ENCODE data around the gene CHRM5.

Gene CHRM5

DNA sequence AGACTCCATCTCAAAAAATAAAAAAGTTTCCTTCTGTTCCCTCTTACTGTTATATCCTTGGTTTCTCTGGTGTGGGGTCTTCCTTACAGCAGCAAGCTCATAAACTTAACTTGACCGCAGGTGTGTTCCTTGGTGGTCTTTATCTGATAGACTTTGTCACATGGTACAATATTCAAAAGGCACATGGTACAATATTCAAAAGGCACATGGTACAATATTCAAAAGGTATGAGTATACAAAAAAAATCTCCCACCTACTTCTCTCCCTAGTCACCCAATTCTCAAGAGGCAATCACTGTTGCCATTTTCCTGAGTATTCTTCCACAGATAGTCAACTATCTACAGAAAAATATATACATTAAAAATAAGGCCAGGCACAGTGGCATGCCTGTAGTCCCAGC lies 138.1 kb downstream of the CHRM5 start:
- no peak for DNase-seq

GRCh38 chr15:34107315-34107714 lies 139.0 kb downstream of the CHRM5 start:
- DNase-seq = no peak

- no peak for DNase-seq
Measured at GRCh38 chr15:34109797-34110663, 141.7 kb downstream of the CHRM5 start.

GRCh38 chr15:34111488-34111887 lies 143.2 kb downstream of the CHRM5 start:
- no peak for DNase-seq

DNA sequence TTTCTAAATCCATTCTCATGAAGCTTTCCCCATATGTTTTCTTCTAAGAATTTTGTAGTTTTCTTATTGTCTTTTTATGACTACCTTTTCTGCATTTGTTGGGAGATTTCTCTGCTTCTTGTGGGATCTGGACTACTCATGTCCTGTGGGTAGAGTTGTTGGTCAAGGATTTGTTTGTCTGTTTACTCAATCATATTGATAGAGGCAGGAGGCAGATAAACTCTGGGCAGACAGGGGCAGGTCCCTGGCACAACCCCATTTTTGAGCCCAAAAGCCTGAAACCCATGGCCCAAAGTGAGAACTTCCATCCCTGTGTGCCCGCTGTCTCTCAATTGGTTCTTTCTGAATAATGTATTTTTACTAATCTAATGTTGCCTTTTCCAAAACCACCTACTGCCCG lies 145.9 kb downstream of the CHRM5 start:
- DNase-seq = no peak

DNA sequence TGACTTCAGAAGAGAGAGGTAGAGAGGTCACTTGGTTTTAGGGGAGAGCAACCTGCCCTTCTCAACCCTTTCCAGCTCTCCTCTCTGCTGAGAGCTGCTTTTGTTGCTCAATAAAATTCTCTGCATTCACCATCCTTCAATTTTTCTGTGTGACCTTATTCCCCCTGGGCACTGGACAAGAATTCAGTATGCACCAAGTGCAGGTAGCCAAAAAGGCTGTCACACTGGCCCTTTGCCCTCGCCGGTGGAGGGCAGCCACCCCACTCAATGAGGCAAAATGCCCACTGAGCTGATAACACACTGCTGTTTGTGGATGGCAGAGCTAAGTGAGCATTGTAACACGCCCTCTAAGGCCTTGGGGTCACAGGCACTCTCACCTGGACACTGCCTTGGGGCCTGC lies 146.4 kb downstream of the CHRM5 start:
- no peak for DNase-seq

GRCh38 chr15:34116620-34117019 lies 148.3 kb downstream of the CHRM5 start:
- DNase-seq = no peak
